ENCODE measurements around the gene KCND3. TPM values are rescaled to one million over a fixed set of nuclear protein-coding genes. Genes with fewer than 3 reads are reported as not detected.

The KCND3 gene
- polyA plus RNA-seq, 1 donor (not counting 4 experiments of a cell fraction or from before 2014, with no cell fraction given), result 0.21 TPM

DNA sequence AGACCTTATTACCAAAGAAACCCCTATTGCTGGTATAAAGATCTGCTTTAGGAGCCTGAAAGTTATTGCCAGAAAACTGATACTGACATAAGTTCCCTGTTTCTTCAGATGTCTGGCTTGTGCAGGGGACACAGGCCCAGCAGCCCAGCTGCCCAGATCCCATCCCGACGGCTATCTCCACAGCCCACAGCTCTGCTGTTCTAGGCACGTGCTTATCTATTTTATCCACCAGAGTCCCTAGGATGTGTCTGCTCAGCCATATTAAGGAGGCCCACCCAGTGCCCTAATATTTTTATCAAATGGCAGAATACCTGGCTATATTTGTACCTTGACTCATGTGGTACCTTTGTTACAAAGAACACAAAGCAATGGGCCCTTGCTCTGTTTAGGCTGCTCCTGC lies 174.8 kb downstream of the KCND3 start:
- Histone ChIP-seq H3K4me2 (ENCODE audit: control insufficient read depth, extremely low read depth, insufficient read depth, low read depth, low read length) (no peak overlapping the region), H3K79me2 (ENCODE audit: control insufficient read depth, insufficient read depth, low read length) (no peaks in the 10 kb centered on the region), H3K9me1 (ENCODE audit: control insufficient read depth, extremely low read depth, insufficient read depth, low read length) (no peaks in the 10 kb centered on the region), H3K4me3 (ENCODE audit: control insufficient read depth in 2 of 3, extremely low read depth in 1 of 3, insufficient read depth in 2 of 3, low read depth in 1 of 3, low read length in 3 of 3) (no peak overlapping the region), H4K20me1 (ENCODE audit: control insufficient read depth, extremely low read depth, insufficient read depth, low read length) (no peaks in the 10 kb centered on the region), H3K9ac (ENCODE audit: control insufficient read depth, extremely low read depth, insufficient read depth, low read length) (no peak overlapping the region), H3K4me1 (ENCODE audit: control insufficient read depth, extremely low read depth, insufficient read depth, low read length) (no peaks in the 10 kb centered on the region), H3K36me3 (ENCODE audit: control insufficient read depth in 2 of 2, extremely low read depth in 1 of 2, insufficient read depth in 2 of 2, low read length in 2 of 2) (no peaks in the 10 kb centered on the region), H3K9me3 (ENCODE audit: control insufficient read depth, low read depth, low read length) (no peaks in the 10 kb centered on the region), H3K27me3 (ENCODE audit: control insufficient read depth, extremely low read depth, insufficient read depth, low read length) (peaks cover 2% of the 10 kb centered on the region), H3K27ac (ENCODE audit: control insufficient read depth, insufficient read depth, low read length) (no peak overlapping the region), H2AFZ (ENCODE audit: control insufficient read depth, low read length) (no peak overlapping the region)
- FAIRE-seq, result no peak
- TF ChIP-seq, protein P1, sequence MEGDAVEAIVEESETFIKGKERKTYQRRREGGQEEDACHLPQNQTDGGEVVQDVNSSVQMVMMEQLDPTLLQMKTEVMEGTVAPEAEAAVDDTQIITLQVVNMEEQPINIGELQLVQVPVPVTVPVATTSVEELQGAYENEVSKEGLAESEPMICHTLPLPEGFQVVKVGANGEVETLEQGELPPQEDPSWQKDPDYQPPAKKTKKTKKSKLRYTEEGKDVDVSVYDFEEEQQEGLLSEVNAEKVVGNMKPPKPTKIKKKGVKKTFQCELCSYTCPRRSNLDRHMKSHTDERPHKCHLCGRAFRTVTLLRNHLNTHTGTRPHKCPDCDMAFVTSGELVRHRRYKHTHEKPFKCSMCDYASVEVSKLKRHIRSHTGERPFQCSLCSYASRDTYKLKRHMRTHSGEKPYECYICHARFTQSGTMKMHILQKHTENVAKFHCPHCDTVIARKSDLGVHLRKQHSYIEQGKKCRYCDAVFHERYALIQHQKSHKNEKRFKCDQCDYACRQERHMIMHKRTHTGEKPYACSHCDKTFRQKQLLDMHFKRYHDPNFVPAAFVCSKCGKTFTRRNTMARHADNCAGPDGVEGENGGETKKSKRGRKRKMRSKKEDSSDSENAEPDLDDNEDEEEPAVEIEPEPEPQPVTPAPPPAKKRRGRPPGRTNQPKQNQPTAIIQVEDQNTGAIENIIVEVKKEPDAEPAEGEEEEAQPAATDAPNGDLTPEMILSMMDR (optimal IDR thresholded peaks at IDR 0.05 in 1 of 3, IDR thresholded peaks at IDR 0.05 in 1 of 3, conservative IDR thresholded peaks at IDR 0.05 in 1 of 3; ENCODE audit: extremely low read depth in 1 of 3, insufficient read depth in 2 of 3, low read length in 3 of 3), result no peak
- TF ChIP-seq EZH2 (IDR thresholded peaks at IDR 0.05; ENCODE audit: low read length), result no peak
- dilution Hi-C loops (cut with MboI; ENCODE audit: extremely low pct_ligation_motif_present, low sequenced_read_pairs), result no loop called here
- DNase-seq (ENCODE audit: low read depth, low spot score), result no peak

DNA sequence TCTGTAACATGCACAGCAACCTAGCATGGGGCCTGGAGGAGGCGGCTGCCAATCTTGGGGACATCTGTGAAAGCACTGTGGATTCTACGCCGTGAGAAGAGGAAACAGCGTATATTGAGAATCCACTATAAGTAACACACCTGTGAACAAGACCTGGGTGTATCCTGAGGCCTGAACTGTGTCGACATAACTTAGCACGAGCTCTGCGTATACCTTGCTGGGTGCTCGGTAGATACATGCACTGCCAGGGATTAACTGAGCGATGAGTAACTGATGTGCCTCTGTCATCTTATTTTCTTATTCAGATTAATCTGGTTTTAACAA lies 175.2 kb downstream of the KCND3 start:
- no peak overlapping the region for H3K4me2 ChIP-seq (ENCODE audit: control insufficient read depth, extremely low read depth, insufficient read depth, low read depth, low read length)
- DNase-seq (ENCODE audit: low read depth, low spot score), result no peak
- no peaks in the 10 kb centered on the region for H3K4me1 ChIP-seq (ENCODE audit: control insufficient read depth, extremely low read depth, insufficient read depth, low read length)
- no peak overlapping the region for H3K27ac ChIP-seq (ENCODE audit: control insufficient read depth, insufficient read depth, low read length)
- TF ChIP-seq EZH2 (IDR thresholded peaks at IDR 0.05; ENCODE audit: low read length), result no peak
- no peaks in the 10 kb centered on the region for H3K9me3 ChIP-seq (ENCODE audit: control insufficient read depth, low read depth, low read length)
- H3K4me3 ChIP-seq (ENCODE audit: control insufficient read depth in 2 of 3, extremely low read depth in 1 of 3, insufficient read depth in 2 of 3, low read depth in 1 of 3, low read length in 3 of 3), result no peak overlapping the region
- H3K9ac ChIP-seq (ENCODE audit: control insufficient read depth, extremely low read depth, insufficient read depth, low read length), result no peak overlapping the region
- H3K27me3 ChIP-seq (ENCODE audit: control insufficient read depth, extremely low read depth, insufficient read depth, low read length), result no peaks in the 10 kb centered on the region
- no peaks in the 10 kb centered on the region for H4K20me1 ChIP-seq (ENCODE audit: control insufficient read depth, extremely low read depth, insufficient read depth, low read length)
- no peaks in the 10 kb centered on the region for H3K79me2 ChIP-seq (ENCODE audit: control insufficient read depth, insufficient read depth, low read length)
- no peak overlapping the region for H2AFZ ChIP-seq (ENCODE audit: control insufficient read depth, low read length)
- no peaks in the 10 kb centered on the region for H3K36me3 ChIP-seq (ENCODE audit: control insufficient read depth in 2 of 2, extremely low read depth in 1 of 2, insufficient read depth in 2 of 2, low read length in 2 of 2)
- FAIRE-seq, result no peak
- H3K9me1 ChIP-seq (ENCODE audit: control insufficient read depth, extremely low read depth, insufficient read depth, low read length), result no peaks in the 10 kb centered on the region
- dilution Hi-C loops (cut with MboI; ENCODE audit: extremely low pct_ligation_motif_present, low sequenced_read_pairs), result no loop called here

Data from keratinocyte (primary cell).